NCI-H1436 treated with DMSO at 0.1 percent for 48 hours (cell line): ENCODE results near the gene TMCC1.
"Not testable (repeated sequence)": the region's sequence is repeated elsewhere in the genome, so short reads cannot be mapped to it uniquely, and the experiment has no call there.

Experiments used
- DNase-seq: peaks from one replicate; lab custom pipeline; 2025; lab: John Stamatoyannopoulos, UW

TMCC1 gene

GRCh38 chr3:129893581-129894070 lies at the start of gene TMCC1:
TMCC1 (minus strand) TSS chr3:129893711.
- peak; percentile 64 for DNase-seq

- no peak for DNase-seq
Measured at GRCh38 chr3:129943020-129943419, 49.5 kb upstream of the TMCC1 start.

- no peak for DNase-seq
Measured at GRCh38 chr3:129942296-129942695, 48.8 kb upstream of the TMCC1 start.

GRCh38 chr3:129940086-129940485 lies 46.6 kb upstream of the TMCC1 start:
- no peak for DNase-seq

GRCh38 chr3:129938140-129938930 lies 44.8 kb upstream of the TMCC1 start:
- no peak for DNase-seq

- no peak for DNase-seq
Measured at GRCh38 chr3:129937717-129938116, 44.2 kb upstream of the TMCC1 start.

GRCh38 chr3:129936757-129937156 lies 43.2 kb upstream of the TMCC1 start:
- DNase-seq: no peak

GRCh38 chr3:129934234-129935123 lies 41.0 kb upstream of the TMCC1 start:
- no peak for DNase-seq

- DNase-seq: no peak
Measured at GRCh38 chr3:129933471-129933870, 40.0 kb upstream of the TMCC1 start.

GRCh38 chr3:129929383-129929782 lies 35.9 kb upstream of the TMCC1 start:
- DNase-seq: no peak

- no peak for DNase-seq
Measured at GRCh38 chr3:129927072-129927471, 33.6 kb upstream of the TMCC1 start.

- DNase-seq: no peak
Measured at GRCh38 chr3:129919806-129920205, 26.3 kb upstream of the TMCC1 start.

GRCh38 chr3:129919357-129919756 lies 25.8 kb upstream of the TMCC1 start:
- no peak for DNase-seq

GRCh38 chr3:129918461-129918860 lies 24.9 kb upstream of the TMCC1 start:
- DNase-seq: no peak

GRCh38 chr3:129917423-129918007 lies 24.0 kb upstream of the TMCC1 start:
- DNase-seq: no peak

GRCh38 chr3:129913618-129914017 lies 20.1 kb upstream of the TMCC1 start:
- no peak for DNase-seq

GRCh38 chr3:129911261-129911861 lies 17.9 kb upstream of the TMCC1 start:
- no peak for DNase-seq

- DNase-seq: not testable (repeated sequence)
Measured at GRCh38 chr3:129909235-129909634, 15.7 kb upstream of the TMCC1 start.

GRCh38 chr3:129908417-129908816 lies 14.9 kb upstream of the TMCC1 start:
- DNase-seq: no peak

- DNase-seq: not testable (repeated sequence)
Measured at GRCh38 chr3:129901272-129901671, 7.8 kb upstream of the TMCC1 start.

- no peak for DNase-seq
Measured at GRCh38 chr3:129897026-129897425, 3.5 kb upstream of the TMCC1 start.
